Astrocyte (in vitro differentiated cells and primary cell): ENCODE data around the gene EXPH5. TPM values are rescaled to one million over a fixed set of nuclear protein-coding genes. Genes with fewer than 3 reads are reported as not detected.
"Not testable (repeated sequence)": the region's sequence is repeated elsewhere in the genome, so short reads cannot be mapped to it uniquely, and the experiment has no call there.

Experiments used
- DNase-seq: peaks from one replicate; pipeline ENCODE4 v3.0.0-alpha.2; 2010; ENCODE audit warnings: low read depth
- FAIRE-seq: peaks from 2 replicates; lab custom pipeline; 2011; peaks lifted over from hg19 to GRCh38; lab: Jason Lieb, UNC
- H2AFZ ChIP-seq: 2 replicates; pipeline ENCODE4 v1.6.0; 2012; ENCODE audit warnings: low read depth, low read length, inconsistent platforms
- H3K27ac ChIP-seq: 2 replicates; pipeline ENCODE4 v1.5.1; 2011; ENCODE audit warnings: low read depth, low read length, inconsistent platforms
- H3K27me3 ChIP-seq: 2 replicates; pipeline ENCODE4 v1.6.0; 2011; ENCODE audit warnings: low read length, inconsistent platforms; ENCODE audit not compliant: insufficient read depth
- H3K36me3 ChIP-seq: 2 replicates; pipeline ENCODE4 v1.5.1; 2011; ENCODE audit warnings: low read length, inconsistent platforms; ENCODE audit not compliant: insufficient read depth
- H3K4me1 ChIP-seq: 2 replicates; pipeline ENCODE4 v1.5.1; 2011; ENCODE audit warnings: low read length, inconsistent platforms; ENCODE audit not compliant: insufficient read depth
- H3K4me2 ChIP-seq: 2 replicates; pipeline ENCODE4 v1.6.0; 2012; ENCODE audit warnings: low read length, inconsistent platforms
- H3K4me3 ChIP-seq: 2 replicates; pipeline ENCODE4 v1.5.1; 2011; ENCODE audit warnings: low read depth, mild to moderate bottlenecking, low read length, inconsistent platforms; ENCODE audit not compliant: insufficient read depth
- H3K79me2 ChIP-seq: 2 replicates; pipeline ENCODE4 v1.6.0; 2012; ENCODE audit warnings: mild to moderate bottlenecking, low read length, inconsistent platforms; ENCODE audit not compliant: insufficient read depth
- H3K9ac ChIP-seq: 2 replicates; pipeline ENCODE4 v1.6.0; 2012; ENCODE audit warnings: mild to moderate bottlenecking, low read length, inconsistent platforms
- H3K9me3 ChIP-seq: 2 replicates; pipeline ENCODE4 v1.5.1; 2012; ENCODE audit warnings: low read depth, mild to moderate bottlenecking, low read length, inconsistent platforms; ENCODE audit not compliant: insufficient read depth
- H4K20me1 ChIP-seq: 2 replicates; pipeline ENCODE4 v1.6.0; 2012; ENCODE audit warnings: low read length, inconsistent platforms; ENCODE audit not compliant: insufficient read depth
- H3K27ac Mint-ChIP-seq: one replicate; pipeline ENCODE4 v1.8.0; 2021; ENCODE audit warnings: mild to moderate bottlenecking, mixed read lengths; ENCODE audit not compliant: unreplicated experiment
- H3K27me3 Mint-ChIP-seq: one replicate; pipeline ENCODE4 v1.8.0; 2021; ENCODE audit warnings: low read depth, mixed read lengths; ENCODE audit not compliant: unreplicated experiment
- H3K36me3 Mint-ChIP-seq: one replicate; pipeline ENCODE4 v1.8.0; 2021; ENCODE audit warnings: low read depth, mixed read lengths; ENCODE audit not compliant: unreplicated experiment
- H3K4me1 Mint-ChIP-seq: one replicate; pipeline ENCODE4 v1.8.0; 2021; ENCODE audit warnings: low read depth, mixed read lengths; ENCODE audit not compliant: unreplicated experiment
- H3K4me3 Mint-ChIP-seq: one replicate; pipeline ENCODE4 v1.8.0; 2021; ENCODE audit warnings: mild to moderate bottlenecking, moderate library complexity, mixed read lengths; ENCODE audit not compliant: unreplicated experiment
- H3K9me3 Mint-ChIP-seq: one replicate; pipeline ENCODE4 v1.8.0; 2021; ENCODE audit warnings: mild to moderate bottlenecking, mixed read lengths; ENCODE audit not compliant: unreplicated experiment
- EZH2 ChIP-seq: IDR thresholded peaks from 2 replicates; pipeline ENCODE4 v1.6.1; 2012; ENCODE audit warnings: mild to moderate bottlenecking, low read length, inconsistent platforms; ENCODE audit not compliant: insufficient read depth
- total RNA-seq: library from RNA; stranded (reverse); gene quantifications from 2 replicates; pipeline ENCODE4 v1.2.1, GENCODE V29; 2021
- TF ChIP-seq, protein P1 (sequence below): IDR thresholded peaks from 2 replicates; pipeline ENCODE4 v1.5.1; 2011; ENCODE audit warnings: low read depth, mild to moderate bottlenecking, inconsistent platforms, low read length, moderate library complexity; ENCODE audit not compliant: insufficient read depth

EXPH5 gene
- total RNA-seq, 1 donor from 2014 or later: 7.9 TPM

- Histone ChIP-seq H3K4me2 (no peak overlapping the region), H3K27ac (no peak overlapping the region), H3K9ac (no peak overlapping the region), H4K20me1 (no peaks in the 10 kb centered on the region), H2AFZ (no peak overlapping the region), H3K4me3 (no peak overlapping the region), H3K4me1 (no peaks in the 10 kb centered on the region), H3K36me3 (no peaks in the 10 kb centered on the region), H3K9me3 (no peaks in the 10 kb centered on the region), H3K79me2 (no peaks in the 10 kb centered on the region), H3K27me3 (no peaks in the 10 kb centered on the region)
- DNase-seq (no peak), FAIRE-seq (no peak)
- H3K4me1 Mint-ChIP-seq: peaks cover 36% of the 10 kb centered on the region
- H3K9me3 Mint-ChIP-seq: no peaks in the 10 kb centered on the region
- H3K4me3 Mint-ChIP-seq: no peak overlapping the region
- no peaks in the 10 kb centered on the region for H3K36me3 Mint-ChIP-seq
- no peak for TF ChIP-seq EZH2
- TF ChIP-seq, protein P1, sequence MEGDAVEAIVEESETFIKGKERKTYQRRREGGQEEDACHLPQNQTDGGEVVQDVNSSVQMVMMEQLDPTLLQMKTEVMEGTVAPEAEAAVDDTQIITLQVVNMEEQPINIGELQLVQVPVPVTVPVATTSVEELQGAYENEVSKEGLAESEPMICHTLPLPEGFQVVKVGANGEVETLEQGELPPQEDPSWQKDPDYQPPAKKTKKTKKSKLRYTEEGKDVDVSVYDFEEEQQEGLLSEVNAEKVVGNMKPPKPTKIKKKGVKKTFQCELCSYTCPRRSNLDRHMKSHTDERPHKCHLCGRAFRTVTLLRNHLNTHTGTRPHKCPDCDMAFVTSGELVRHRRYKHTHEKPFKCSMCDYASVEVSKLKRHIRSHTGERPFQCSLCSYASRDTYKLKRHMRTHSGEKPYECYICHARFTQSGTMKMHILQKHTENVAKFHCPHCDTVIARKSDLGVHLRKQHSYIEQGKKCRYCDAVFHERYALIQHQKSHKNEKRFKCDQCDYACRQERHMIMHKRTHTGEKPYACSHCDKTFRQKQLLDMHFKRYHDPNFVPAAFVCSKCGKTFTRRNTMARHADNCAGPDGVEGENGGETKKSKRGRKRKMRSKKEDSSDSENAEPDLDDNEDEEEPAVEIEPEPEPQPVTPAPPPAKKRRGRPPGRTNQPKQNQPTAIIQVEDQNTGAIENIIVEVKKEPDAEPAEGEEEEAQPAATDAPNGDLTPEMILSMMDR: no peak
- peak overlapping the region; percentile 56 for H3K27ac Mint-ChIP-seq
- no peaks in the 10 kb centered on the region for H3K27me3 Mint-ChIP-seq
These were observed 12.5 kb upstream of the EXPH5 start for GRCh38 chr11:108606070-108606469.

DNA sequence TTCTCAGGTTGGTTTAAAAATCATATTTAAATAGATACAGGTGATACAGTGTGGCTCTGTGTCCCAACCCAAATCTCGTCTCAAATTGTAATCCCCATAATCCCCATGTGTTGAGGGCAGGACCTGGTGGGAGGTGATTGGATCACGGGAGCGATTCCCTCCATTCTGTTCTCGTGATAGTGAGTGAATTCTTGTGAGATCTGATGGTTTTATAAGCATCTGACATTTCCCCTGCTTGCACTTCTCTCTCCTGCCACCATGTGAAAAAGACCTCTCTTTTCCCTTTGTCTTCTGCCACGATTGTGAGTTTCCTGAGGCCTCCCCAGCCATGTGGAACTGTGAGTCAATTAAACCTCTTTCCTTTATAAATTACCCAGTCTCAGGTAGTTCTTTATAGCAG is 9.2 kb upstream of the EXPH5 start:
- H3K4me3 ChIP-seq, H3K4me3 Mint-ChIP-seq, H3K27ac Mint-ChIP-seq, H3K79me2 ChIP-seq, H4K20me1 ChIP-seq, H2AFZ ChIP-seq, H3K36me3 Mint-ChIP-seq, H3K27me3 Mint-ChIP-seq, H3K9me3 ChIP-seq, FAIRE-seq, H3K27ac ChIP-seq, H3K27me3 ChIP-seq, DNase-seq, H3K9ac ChIP-seq, H3K4me2 ChIP-seq, H3K36me3 ChIP-seq, H3K9me3 Mint-ChIP-seq, H3K4me1 ChIP-seq: not testable (repeated sequence)
- H3K4me1 Mint-ChIP-seq: peaks cover 29% of the 10 kb centered on the region

DNA sequence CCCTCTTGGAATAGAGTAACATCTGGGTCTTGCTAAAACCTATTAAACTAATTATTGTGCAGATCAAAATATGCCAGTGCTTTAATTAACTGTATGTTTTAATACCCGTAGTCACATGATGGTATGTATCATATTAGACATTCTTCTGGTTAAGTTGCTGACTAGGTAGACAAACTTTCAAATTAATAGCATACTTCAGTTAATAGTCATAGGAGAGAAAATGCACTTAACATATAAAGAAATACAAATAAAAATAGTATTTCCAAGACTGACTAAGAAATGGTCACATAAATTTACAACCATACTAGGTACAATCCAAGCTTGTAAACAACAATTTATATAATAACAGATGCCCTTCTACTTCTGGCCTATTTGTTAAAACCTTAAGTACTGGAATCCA is 7.6 kb upstream of the EXPH5 start:
- Mint-ChIP-seq H3K4me3 (no peak overlapping the region), H3K4me1 (peaks cover 19% of the 10 kb centered on the region), H3K36me3 (no peaks in the 10 kb centered on the region), H3K27ac (no peak overlapping the region), H3K27me3 (no peaks in the 10 kb centered on the region), H3K9me3 (no peaks in the 10 kb centered on the region)
- no peaks in the 10 kb centered on the region for H3K79me2 ChIP-seq
- H3K4me1 ChIP-seq: no peaks in the 10 kb centered on the region
- no peaks in the 10 kb centered on the region for H3K36me3 ChIP-seq
- no peak overlapping the region for H3K4me2 ChIP-seq
- no peak for TF ChIP-seq EZH2
- peak; percentile 38 for DNase-seq
- H3K27me3 ChIP-seq: no peaks in the 10 kb centered on the region
- H4K20me1 ChIP-seq: no peaks in the 10 kb centered on the region
- no peaks in the 10 kb centered on the region for H3K9me3 ChIP-seq
- no peak overlapping the region for H3K9ac ChIP-seq
- no peak overlapping the region for H3K27ac ChIP-seq
- H3K4me3 ChIP-seq: no peak overlapping the region
- H2AFZ ChIP-seq: no peak overlapping the region
- FAIRE-seq: no peak
